DND-41 (cell line): ENCODE data around the gene HOATZ.

Source experiments
- EZH2 ChIP-seq: IDR thresholded peaks from 3 replicates; pipeline ENCODE4 v1.6.1; 2012; ENCODE audit warnings: borderline replicate concordance, low read depth, mild to moderate bottlenecking, moderate library complexity, low read length, inconsistent platforms; ENCODE audit not compliant: severe bottlenecking
- TF ChIP-seq, protein P1 (sequence below): IDR thresholded peaks from 2 replicates; pipeline ENCODE4 v1.5.1; 2012; ENCODE audit warnings: borderline replicate concordance, low read length, moderate library complexity, mild to moderate bottlenecking; ENCODE audit not compliant: poor library complexity, severe bottlenecking; ENCODE audit errors: extremely low read depth

DNA sequence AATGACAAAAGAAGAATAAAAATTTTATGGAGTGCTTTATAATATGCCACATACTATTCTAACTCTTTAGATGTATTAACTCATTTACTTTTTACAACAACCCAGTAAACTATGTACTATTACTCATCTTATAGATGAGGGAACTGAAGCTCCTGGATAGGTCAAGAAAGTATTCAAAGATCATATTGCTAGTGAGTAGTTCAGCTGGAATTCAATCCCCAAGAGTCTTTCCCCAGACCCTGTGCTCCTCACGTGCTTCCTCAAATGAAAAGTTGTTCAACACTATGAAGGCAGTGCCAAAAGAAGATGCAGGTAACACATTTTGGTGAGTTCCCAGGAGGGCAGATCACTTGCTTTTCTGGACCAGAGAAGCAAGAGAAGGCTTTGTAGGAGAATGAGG is 49.2 kb upstream of the HOATZ start:
- TF ChIP-seq, protein P1, sequence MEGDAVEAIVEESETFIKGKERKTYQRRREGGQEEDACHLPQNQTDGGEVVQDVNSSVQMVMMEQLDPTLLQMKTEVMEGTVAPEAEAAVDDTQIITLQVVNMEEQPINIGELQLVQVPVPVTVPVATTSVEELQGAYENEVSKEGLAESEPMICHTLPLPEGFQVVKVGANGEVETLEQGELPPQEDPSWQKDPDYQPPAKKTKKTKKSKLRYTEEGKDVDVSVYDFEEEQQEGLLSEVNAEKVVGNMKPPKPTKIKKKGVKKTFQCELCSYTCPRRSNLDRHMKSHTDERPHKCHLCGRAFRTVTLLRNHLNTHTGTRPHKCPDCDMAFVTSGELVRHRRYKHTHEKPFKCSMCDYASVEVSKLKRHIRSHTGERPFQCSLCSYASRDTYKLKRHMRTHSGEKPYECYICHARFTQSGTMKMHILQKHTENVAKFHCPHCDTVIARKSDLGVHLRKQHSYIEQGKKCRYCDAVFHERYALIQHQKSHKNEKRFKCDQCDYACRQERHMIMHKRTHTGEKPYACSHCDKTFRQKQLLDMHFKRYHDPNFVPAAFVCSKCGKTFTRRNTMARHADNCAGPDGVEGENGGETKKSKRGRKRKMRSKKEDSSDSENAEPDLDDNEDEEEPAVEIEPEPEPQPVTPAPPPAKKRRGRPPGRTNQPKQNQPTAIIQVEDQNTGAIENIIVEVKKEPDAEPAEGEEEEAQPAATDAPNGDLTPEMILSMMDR, result no peak
- TF ChIP-seq EZH2, result no peak
